ENCODE measurements around the gene SECTM1.

The SECTM1 gene

DNA sequence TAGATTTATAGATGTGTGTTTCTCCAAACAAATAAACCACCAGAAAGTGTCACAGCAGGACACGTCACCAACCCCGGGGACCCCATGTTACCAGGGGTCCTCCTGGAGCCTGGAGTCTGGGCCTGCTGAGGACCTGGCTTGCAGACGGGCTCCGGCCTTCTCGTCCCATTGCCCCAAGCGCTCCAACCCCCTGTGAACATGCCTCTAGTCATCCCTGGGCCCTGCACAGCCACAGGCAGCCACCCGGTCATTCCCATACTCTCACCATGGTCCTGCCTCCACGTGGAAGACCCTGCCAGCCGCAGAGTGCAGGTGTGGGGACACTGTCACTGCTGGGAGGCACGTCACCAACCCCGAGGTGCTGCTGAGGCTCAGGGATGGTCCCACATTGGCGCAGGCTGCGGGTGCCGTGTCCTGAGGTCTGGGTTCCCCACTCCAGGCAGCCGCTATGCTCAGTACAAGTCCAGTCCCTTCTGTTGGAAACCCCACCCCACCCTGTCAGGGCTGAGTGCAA is 4.5 kb downstream of the SECTM1 start:
- DNase-seq (ENCODE audit: low read depth in 2 of 2): no peak
- TF ChIP-seq, protein P1, sequence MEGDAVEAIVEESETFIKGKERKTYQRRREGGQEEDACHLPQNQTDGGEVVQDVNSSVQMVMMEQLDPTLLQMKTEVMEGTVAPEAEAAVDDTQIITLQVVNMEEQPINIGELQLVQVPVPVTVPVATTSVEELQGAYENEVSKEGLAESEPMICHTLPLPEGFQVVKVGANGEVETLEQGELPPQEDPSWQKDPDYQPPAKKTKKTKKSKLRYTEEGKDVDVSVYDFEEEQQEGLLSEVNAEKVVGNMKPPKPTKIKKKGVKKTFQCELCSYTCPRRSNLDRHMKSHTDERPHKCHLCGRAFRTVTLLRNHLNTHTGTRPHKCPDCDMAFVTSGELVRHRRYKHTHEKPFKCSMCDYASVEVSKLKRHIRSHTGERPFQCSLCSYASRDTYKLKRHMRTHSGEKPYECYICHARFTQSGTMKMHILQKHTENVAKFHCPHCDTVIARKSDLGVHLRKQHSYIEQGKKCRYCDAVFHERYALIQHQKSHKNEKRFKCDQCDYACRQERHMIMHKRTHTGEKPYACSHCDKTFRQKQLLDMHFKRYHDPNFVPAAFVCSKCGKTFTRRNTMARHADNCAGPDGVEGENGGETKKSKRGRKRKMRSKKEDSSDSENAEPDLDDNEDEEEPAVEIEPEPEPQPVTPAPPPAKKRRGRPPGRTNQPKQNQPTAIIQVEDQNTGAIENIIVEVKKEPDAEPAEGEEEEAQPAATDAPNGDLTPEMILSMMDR (IDR thresholded peaks at IDR 0.05; ENCODE audit: low read depth, low read length): no peak
- H3K4me3 ChIP-seq (replicated peaks in 1 of 2; ENCODE audit: low read depth in 2 of 2, low read length in 2 of 2): no peak overlapping the region

GRCh38 chr17:82328141-82328993 is 5.2 kb downstream of the SECTM1 start:
- H3K4me3 ChIP-seq (replicated peaks in 1 of 2; ENCODE audit: low read depth in 2 of 2, low read length in 2 of 2): no peak overlapping the region
- DNase-seq (ENCODE audit: low read depth in 2 of 2): no peak

DNA sequence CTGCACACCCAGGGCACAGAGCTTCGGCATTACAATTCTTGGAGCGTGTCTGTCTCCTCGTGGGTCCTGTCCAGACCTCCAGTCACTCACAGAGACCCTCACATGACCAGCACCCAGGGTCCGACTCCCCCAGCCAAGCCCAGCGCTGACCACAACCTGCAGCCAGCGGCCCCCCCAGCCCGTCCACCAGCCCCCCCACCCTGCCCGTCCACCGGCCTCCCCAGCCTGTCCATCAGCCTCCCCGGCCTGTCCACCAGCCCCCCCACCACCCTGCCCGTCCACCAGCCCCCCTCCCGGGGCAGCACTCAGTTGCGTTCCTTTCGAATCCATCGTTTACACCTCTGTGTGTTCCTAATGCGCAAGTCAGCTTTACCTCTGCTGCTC is 5.8 kb downstream of the SECTM1 start:
- H3K4me3 ChIP-seq (replicated peaks in 1 of 2; ENCODE audit: low read depth in 2 of 2, low read length in 2 of 2): no peak overlapping the region
- TF ChIP-seq, protein P1 (IDR thresholded peaks at IDR 0.05; ENCODE audit: low read depth, low read length): no peak
- no peak for DNase-seq (ENCODE audit: low read depth in 2 of 2)

More at GRCh38 chr17:82328141-82328993, 5.2 kb downstream of the SECTM1 start:
- TF ChIP-seq, protein P1 (IDR thresholded peaks at IDR 0.05; ENCODE audit: low read depth, low read length): no peak

GRCh38 chr17:82327289-82327688 is 6.3 kb downstream of the SECTM1 start:
- no peak overlapping the region for H3K4me3 ChIP-seq (replicated peaks in 1 of 2; ENCODE audit: low read depth in 2 of 2, low read length in 2 of 2)
- DNase-seq (ENCODE audit: low read depth in 2 of 2): no peak
- TF ChIP-seq, protein P1 (IDR thresholded peaks at IDR 0.05; ENCODE audit: low read depth, low read length): no peak

GRCh38 chr17:82325286-82326180 is 8.0 kb downstream of the SECTM1 start:
- no peak overlapping the region for H3K4me3 ChIP-seq (replicated peaks in 1 of 2; ENCODE audit: low read depth in 2 of 2, low read length in 2 of 2)
- no peak for DNase-seq (ENCODE audit: low read depth in 2 of 2)
- TF ChIP-seq, protein P1 (IDR thresholded peaks at IDR 0.05; ENCODE audit: low read depth, low read length): no peak

- TF ChIP-seq, protein P1 (IDR thresholded peaks at IDR 0.05; ENCODE audit: low read depth, low read length): no peak
- H3K4me3 ChIP-seq (replicated peaks in 1 of 2; ENCODE audit: low read depth in 2 of 2, low read length in 2 of 2): no peak overlapping the region
- no peak for DNase-seq (ENCODE audit: low read depth in 2 of 2)
Observed at GRCh38 chr17:82324566-82325285, 8.8 kb downstream of the SECTM1 start.
